Transverse colon (tissue), 4 donors: Measurements from ENCODE around the gene RCSD1. TPM values are rescaled to one million over a fixed set of nuclear protein-coding genes. Genes with fewer than 3 reads are reported as not detected.
A peak's percentile ranks its signal among the peaks of the same experiment; 100 is the strongest.

ENCODE experiments used
- DNase-seq: peaks from one replicate; pipeline ENCODE4 v3.0.0-alpha.2; 2019
- H3K27ac ChIP-seq, 4 donors: fragments of 200-600 bp; sonication (generic); 2 replicates each; pipeline ENCODE4 v1.5.1; 2016 to 2018; ENCODE audit warnings: inconsistent platforms in 4 of 4
- H3K27me3 ChIP-seq: fragments of 200-600 bp; sonication (generic); 2 replicates; pipeline ENCODE4 v1.5.1; 2017; ENCODE audit warnings: inconsistent platforms
- H3K36me3 ChIP-seq, 4 donors: fragments of 200-600 bp; sonication (generic); 2 replicates each; pipeline ENCODE4 v1.5.1; 2017 to 2019; ENCODE audit warnings: inconsistent platforms in 4 of 4
- H3K4me1 ChIP-seq, 4 donors: fragments of 200-600 bp; sonication (generic); 2 replicates each; pipeline ENCODE4 v1.5.1; 2017 to 2020; ENCODE audit warnings: inconsistent platforms in 4 of 4
- H3K4me3 ChIP-seq, 4 donors: fragments of 200-600 bp; sonication (generic); 1 replicate in 1 of 4; 2 replicates in 3 of 4; pipeline versions ENCODE4 v1.5.1 to v1.6.1; 2017 to 2019; ENCODE audit warnings: inconsistent platforms in 4 of 4
- H3K9me3 ChIP-seq, 2 donors: fragments of 200-600 bp; sonication (generic); 2 replicates each; pipeline ENCODE4 v1.5.1; 2017 to 2019; ENCODE audit warnings: inconsistent platforms in 2 of 2
- CTCF ChIP-seq, 5 experiments: fragments of 200-600 bp in 3 of 5; fragments of 450-650 bp in 2 of 5; sonication (generic) in 3 of 5; IDR thresholded peaks; 1 replicate in 2 of 5; 2 replicates in 3 of 5; pipeline ENCODE4 v1.5.1; 2016 to 2017; ENCODE audit warnings: antibody characterized with exemption in 5 of 5, inconsistent platforms in 3 of 5, mild to moderate bottlenecking in 2 of 5, moderate library complexity in 1 of 5
- EP300 ChIP-seq: sonication (generic); formaldehyde crosslinking; IDR thresholded peaks from one replicate; pipeline ENCODE4 v1.6.1; 2017; ENCODE audit warnings: antibody characterized with exemption, low read depth
- POLR2A ChIP-seq: fragments of 450-650 bp; IDR thresholded peaks from one replicate; pipeline ENCODE4 v1.6.1; 2016; ENCODE audit warnings: antibody characterized with exemption, mild to moderate bottlenecking, moderate library complexity
- POLR2AphosphoS5 ChIP-seq, 3 donors: sonication (generic); formaldehyde crosslinking; IDR thresholded peaks; one replicate each; pipeline ENCODE4 v1.6.1; 2016; ENCODE audit warnings: antibody characterized with exemption in 3 of 3
- WGBS, 2 donors: methylation state at CpG; one replicate each; pipeline ENCODE4 v1.1.5; 2018; ENCODE audit warnings: low coverage in 1 of 2; 5-methylcytosine and 5-hydroxymethylcytosine counted together
- in situ Hi-C, 4 donors: fragments of 200-750 bp; cut with MboI; loops; one replicate each; pipeline versions ENCODE4 v1.15.0 to v1.15.1; 2017; ENCODE audit warnings: low sequenced_read_pairs in 3 of 4, low pct_ligation_motif_present in 1 of 4, low pct_unique_long_range_greater_than_20kb in 1 of 4
- intact Hi-C: fragments of 100-400 bp; cut with DNase I; formaldehyde crosslinking; loops from one replicate; pipeline ENCODE4 v1.15.1; 2023; ENCODE audit warnings: low total_unique reads
- total RNA-seq, 4 donors: library from RNA; depleted of rRNA; stranded (reverse); fragments of >200 nt; gene quantifications; one replicate each; pipeline ENCODE4 v1.1.0, GENCODE V29; 2016

Gene RCSD1
- total RNA-seq, 4 donors from 2014 or later: 6.0 to 29.2 (median 15.9) TPM

GRCh38 chr1:167748906-167749305 lies 118.9 kb downstream of the RCSD1 start:
- intact Hi-C loops (no loop called here), in situ Hi-C loops (no loop called here)
- Histone ChIP-seq H3K9me3 (no peaks in the 10 kb centered on the region), H3K4me1 (peaks cover 12 to 70% (median 36%) of the 10 kb centered on the region in 4 donors), H3K27me3 (no peaks in the 10 kb centered on the region), H3K4me3 (no peak overlapping the region), H3K27ac (no peak overlapping the region), H3K36me3 (no peaks in the 10 kb centered on the region)
- no peak for DNase-seq
- TF ChIP-seq POLR2AphosphoS5 (IDR thresholded peaks at IDR 0.05): no peak
- TF ChIP-seq EP300: no peak
- TF ChIP-seq POLR2A: no peak
- no peak for TF ChIP-seq CTCF (IDR thresholded peaks at IDR 0.05)

GRCh38 chr1:167749741-167750140 lies 119.7 kb downstream of the RCSD1 start:
- Histone ChIP-seq H3K27me3 (no peaks in the 10 kb centered on the region), H3K9me3 (no peaks in the 10 kb centered on the region), H3K36me3 (no peaks in the 10 kb centered on the region), H3K4me1 (peaks cover 13 to 77% (median 38%) of the 10 kb centered on the region in 4 donors), H3K27ac (no peak overlapping the region), H3K4me3 (no peak overlapping the region)
- in situ Hi-C loops: no loop called here
- DNase-seq: no peak
- intact Hi-C loops: no loop called here
- TF ChIP-seq POLR2AphosphoS5 (IDR thresholded peaks at IDR 0.05) (no peak), CTCF (IDR thresholded peaks at IDR 0.05) (no peak), POLR2A (no peak), EP300 (no peak)
- WGBS, 2 donors: 68 to 80% methylated on average over 2 of the region's 2 CpGs

GRCh38 chr1:167750641-167751040 lies 120.6 kb downstream of the RCSD1 start:
- H3K27ac ChIP-seq: no peak overlapping the region
- H3K4me3 ChIP-seq: no peak overlapping the region
- peaks cover 15 to 82% (median 44%) of the 10 kb centered on the region in 4 donors for H3K4me1 ChIP-seq
- H3K36me3 ChIP-seq: no peaks in the 10 kb centered on the region
- intact Hi-C loops (no loop called here), in situ Hi-C loops (no loop called here)
- no peak for TF ChIP-seq POLR2A
- no peak for TF ChIP-seq CTCF (IDR thresholded peaks at IDR 0.05)
- no peak for TF ChIP-seq EP300
- TF ChIP-seq POLR2AphosphoS5 (IDR thresholded peaks at IDR 0.05): no peak
- WGBS, 2 donors: 55 to 90% methylated on average over 2 of the region's 2 CpGs
- H3K9me3 ChIP-seq: no peaks in the 10 kb centered on the region
- no peak for DNase-seq
- H3K27me3 ChIP-seq: no peaks in the 10 kb centered on the region

GRCh38 chr1:167751676-167752075 lies 121.6 kb downstream of the RCSD1 start:
- no peak for TF ChIP-seq POLR2AphosphoS5 (IDR thresholded peaks at IDR 0.05)
- TF ChIP-seq CTCF (IDR thresholded peaks at IDR 0.05): no peak
- TF ChIP-seq POLR2A: no peak
- TF ChIP-seq EP300: no peak
- no peak for DNase-seq
- in situ Hi-C loops (no loop called here), intact Hi-C loops (no loop called here)
- H3K4me1 ChIP-seq: peaks cover 19 to 86% (median 47%) of the 10 kb centered on the region in 4 donors
- no peaks in the 10 kb centered on the region for H3K27me3 ChIP-seq
- 71 to 88% methylated on average over 1 of the region's 1 CpG for WGBS, 2 donors
- no peaks in the 10 kb centered on the region for H3K36me3 ChIP-seq
- H3K4me3 ChIP-seq: no peak overlapping the region
- no peaks in the 10 kb centered on the region for H3K9me3 ChIP-seq
- peak overlapping the region; percentile 70 to 85 (median 78) for H3K27ac ChIP-seq
